ENCODE results near the gene PGBD1.

Gene PGBD1

GRCh38 chr6:28335040-28335563, 53.7 kb downstream of the PGBD1 start:
- DNase-seq (ENCODE audit: low spot score) = no peak

GRCh38 chr6:28335564-28336283, 54.4 kb downstream of the PGBD1 start, which contains the start of gene ZSCAN31:
TSS of gene ZSCAN31 (minus strand) at chr6:28336148. CDS start at chr6:28329683, 6,465 bp downstream.
- peak; percentile 89 for DNase-seq (ENCODE audit: low spot score)

GRCh38 chr6:28336284-28337120, 55.1 kb downstream of the PGBD1 start:
- DNase-seq (ENCODE audit: low spot score) = peak; percentile 42

DNA sequence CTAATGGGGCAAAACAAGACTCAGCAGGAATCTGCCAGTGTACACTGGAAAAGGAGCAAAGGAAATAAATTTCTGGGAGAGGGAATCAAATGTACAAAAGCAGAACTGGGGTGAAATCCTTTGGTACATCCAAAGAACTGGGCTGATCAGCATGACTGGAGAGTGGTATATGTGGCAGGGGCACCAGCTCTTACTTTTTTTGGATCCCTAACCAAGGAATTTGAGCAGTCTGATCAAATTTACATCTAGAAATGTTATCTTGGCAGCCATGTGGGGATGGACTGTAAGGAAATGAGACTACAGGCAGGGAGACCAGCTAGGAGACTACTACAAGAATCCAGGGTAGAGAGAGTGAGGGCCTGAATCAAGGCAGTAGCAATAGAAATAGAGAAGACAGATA, 55.7 kb downstream of the PGBD1 start:
- no peak for DNase-seq (ENCODE audit: low spot score)

GRCh38 chr6:28340310-28341095, 59.1 kb downstream of the PGBD1 start:
- no peak for DNase-seq (ENCODE audit: low spot score)

DNA sequence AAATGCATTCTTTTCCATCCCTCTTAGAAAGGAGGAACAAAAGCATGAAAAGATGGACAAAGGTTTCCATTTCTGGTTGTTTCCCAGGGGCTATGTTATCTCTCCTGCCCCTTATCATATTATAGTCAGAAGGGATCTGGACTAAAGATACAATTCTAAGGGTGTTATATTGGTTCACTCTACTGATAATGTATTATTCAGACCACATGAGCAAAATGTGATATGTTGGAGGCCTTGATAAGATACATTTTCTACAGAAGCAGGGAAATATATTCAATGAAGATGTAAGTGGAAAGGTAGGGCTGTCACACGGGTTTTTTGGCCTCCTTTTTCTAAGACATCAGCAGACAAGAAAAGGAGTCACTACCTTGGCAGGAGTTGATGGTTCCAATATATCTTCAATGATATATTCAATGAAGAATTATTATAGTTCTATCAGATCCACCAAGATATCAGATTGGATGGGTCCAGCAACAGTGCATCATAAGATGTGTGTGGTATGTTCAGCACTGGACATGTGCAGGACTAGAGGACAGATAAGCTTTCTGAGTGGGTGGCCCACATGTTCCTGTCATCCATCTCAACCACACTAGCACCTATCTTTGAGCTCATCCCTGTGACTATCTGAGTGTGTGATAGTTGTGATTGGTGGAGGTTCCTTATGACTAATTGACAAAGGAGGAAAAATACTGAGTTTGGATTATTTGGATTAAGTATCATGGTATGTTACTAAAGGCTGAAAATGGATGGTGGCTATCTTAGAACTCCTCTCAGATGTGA, 62.7 kb downstream of the PGBD1 start:
- DNase-seq (ENCODE audit: low spot score) = no peak

- no peak for DNase-seq (ENCODE audit: low spot score)
Measured at GRCh38 chr6:28345201-28345600, 63.8 kb downstream of the PGBD1 start.

DNA sequence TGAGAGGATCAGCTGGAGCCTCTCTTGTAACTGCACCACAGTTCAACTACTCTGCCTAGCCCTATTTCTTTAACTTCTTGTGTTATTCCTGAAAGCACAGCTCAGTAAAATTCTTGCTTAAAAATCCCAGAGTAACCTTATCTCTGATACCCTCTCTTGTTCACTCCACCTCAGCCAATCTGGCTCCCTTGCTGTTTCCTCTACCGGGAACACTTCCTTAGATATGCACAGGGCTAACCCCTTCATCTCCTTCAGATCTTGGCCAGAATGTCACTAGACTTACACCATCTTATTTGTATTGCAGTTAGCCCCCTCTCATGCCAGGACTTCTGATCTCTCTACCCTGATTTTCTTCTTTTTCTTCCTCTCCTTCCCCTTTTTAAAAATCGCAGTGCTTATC, 65.7 kb downstream of the PGBD1 start:
- no peak for DNase-seq (ENCODE audit: low spot score)

DNA sequence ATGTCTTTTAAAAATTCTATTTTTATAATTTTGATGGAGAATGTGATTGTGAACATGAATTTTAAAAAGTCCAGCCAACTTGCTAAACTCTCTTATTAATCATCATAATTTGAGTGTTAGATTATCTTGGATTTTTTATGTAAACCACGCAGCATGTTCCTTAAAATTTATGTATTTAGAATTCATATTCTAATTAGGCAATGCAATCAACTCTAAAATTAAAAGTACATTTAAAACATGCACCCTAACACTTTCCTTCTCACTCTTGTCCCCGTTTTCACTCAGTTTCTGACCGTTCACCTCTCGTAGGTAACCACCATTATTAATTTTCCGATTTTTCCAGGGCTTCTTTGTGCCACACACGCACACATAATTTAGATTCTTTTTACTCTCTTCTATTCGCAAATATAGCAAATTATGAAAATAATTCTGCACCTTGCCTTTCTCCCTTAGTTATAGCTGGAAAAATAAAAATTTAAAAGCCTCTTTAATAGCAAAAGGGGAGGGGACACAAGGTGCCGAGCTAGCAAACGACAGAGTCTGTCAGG, 68.0 kb downstream of the PGBD1 start:
- no peak for DNase-seq (ENCODE audit: low spot score)

GRCh38 chr6:28349892-28350737, 68.7 kb downstream of the PGBD1 start, which contains the start of gene ZKSCAN3:
TSS of gene ZKSCAN3 (plus strand) at chr6:28349947. CDS start at chr6:28359587, 9,640 bp downstream.
- peak; percentile 86 for DNase-seq (ENCODE audit: low spot score)

- DNase-seq (ENCODE audit: low spot score) = no peak
Measured at GRCh38 chr6:28351087-28351486, 69.7 kb downstream of the PGBD1 start.

DNA sequence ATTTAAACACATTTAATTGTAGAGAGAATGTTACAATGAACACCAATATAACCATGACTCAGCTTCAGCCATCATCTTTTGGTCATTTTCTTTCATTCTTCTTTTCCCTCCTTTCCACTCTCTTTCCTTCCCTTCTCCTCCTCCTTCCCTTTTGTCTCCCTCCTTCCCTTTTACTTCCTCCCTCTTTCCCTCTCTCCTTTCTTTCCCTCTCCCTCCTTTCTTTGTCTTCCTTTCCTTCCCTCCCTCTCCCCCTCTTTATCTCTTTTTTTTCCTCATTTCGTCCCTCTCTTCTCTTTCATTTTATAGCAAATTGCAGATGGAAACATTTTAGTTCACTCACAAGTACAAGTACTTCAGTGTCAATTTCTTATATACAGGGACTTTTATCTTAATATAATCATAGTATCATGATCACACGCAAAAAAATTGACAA, 70.1 kb downstream of the PGBD1 start:
- no peak for DNase-seq (ENCODE audit: low spot score)
